Endothelial cell of umbilical vein (primary cell): ENCODE data around the gene ARPIN. TPM values are rescaled to one million over a fixed set of nuclear protein-coding genes. Genes with fewer than 3 reads are reported as not detected.

ENCODE experiments used
- BruUV-seq: library from RNA; stranded (reverse); fragments of 400-500 nt; replicated peaks from 2 replicates; lab custom pipeline; 2021; lab: Mats Ljungman, UMichigan
- CTCF ChIA-PET: fragments of 300-600, 350-600 bp; sonication (Branson Sonifier 250); formaldehyde crosslinking; loops from one replicate; lab custom pipeline; 2021; ENCODE audit warnings: antibody characterized with exemption, inconsistent platforms; lab: Charles Lee
- POLR2A ChIA-PET: fragments of 300-600, 350-600 bp; sonication (Branson Sonifier 250); formaldehyde crosslinking; loops from one replicate; lab custom pipeline; 2021; ENCODE audit warnings: antibody characterized with exemption, inconsistent platforms; lab: Charles Lee
- DNase-seq: peaks from one replicate; pipeline ENCODE4 v3.0.0-alpha.2; 2011; ENCODE audit warnings: low read depth, low spot score
- FAIRE-seq: peaks from 2 replicates; lab custom pipeline; 2011; peaks lifted over from hg19 to GRCh38; lab: Jason Lieb, UNC
- H2AFZ ChIP-seq: 2 replicates; pipeline ENCODE4 v1.6.0; 2012; ENCODE audit warnings: low read depth, low read length, control low read depth, inconsistent platforms
- H3K27ac ChIP-seq: 2 replicates; pipeline ENCODE4 v1.5.1; 2011; ENCODE audit warnings: low read depth, mild to moderate bottlenecking, control low read depth, low read length, moderate library complexity; ENCODE audit not compliant: insufficient read depth
- H3K27me3 ChIP-seq, 2 experiments: 2 replicates each; pipeline versions ENCODE4 v1.6.0 to v1.6.1; 2011; ENCODE audit warnings: low read length in 2 of 2, mixed read lengths in 1 of 2; ENCODE audit not compliant: control insufficient read depth in 2 of 2, insufficient read depth in 2 of 2
- H3K36me3 ChIP-seq, 2 experiments: 2 replicates in 1 of 2; 3 replicates in 1 of 2; pipeline ENCODE4 v1.5.1; 2011; ENCODE audit warnings: low read length in 2 of 2, mild to moderate bottlenecking in 1 of 2, moderate library complexity in 1 of 2; ENCODE audit not compliant: control insufficient read depth in 2 of 2, insufficient read depth in 2 of 2; ENCODE audit errors: extremely low read depth in 1 of 2
- H3K4me1 ChIP-seq: 3 replicates; pipeline ENCODE4 v1.5.1; 2011; ENCODE audit warnings: mild to moderate bottlenecking, low read length; ENCODE audit not compliant: control insufficient read depth, insufficient read depth; ENCODE audit errors: extremely low read depth
- H3K4me2 ChIP-seq: 2 replicates; pipeline ENCODE4 v1.6.1; 2011; ENCODE audit warnings: low read length, control low read depth, mixed read lengths; ENCODE audit not compliant: insufficient read depth
- H3K4me3 ChIP-seq, 3 experiments: fragments of 200-600 bp in 1 of 3; sonication (generic), shearing (Covaris generic) in 1 of 3; replicated peaks in 1 of 3; 2 replicates each; pipeline ENCODE4 v1.5.1; 2011 to 2016; ENCODE audit warnings: control low read depth in 3 of 3, low read length in 3 of 3, mild to moderate bottlenecking in 2 of 3, inconsistent platforms in 1 of 3, low read depth in 1 of 3, moderate library complexity in 1 of 3; ENCODE audit not compliant: insufficient read depth in 1 of 3
- H3K79me2 ChIP-seq: 2 replicates; pipeline ENCODE4 v1.6.0; 2012; ENCODE audit warnings: low read length, inconsistent platforms; ENCODE audit not compliant: control insufficient read depth, insufficient read depth
- H3K9ac ChIP-seq: replicated peaks from 2 replicates; pipeline ENCODE3; 2011; ENCODE audit warnings: low read length, control low read depth; ENCODE audit not compliant: insufficient read depth; ENCODE audit errors: extremely low read depth
- H3K9me1 ChIP-seq: replicated peaks from 3 replicates; pipeline ENCODE4 v1.6.0; 2011; ENCODE audit warnings: mild to moderate bottlenecking, low read length; ENCODE audit not compliant: control insufficient read depth, insufficient read depth; ENCODE audit errors: extremely low read depth
- H3K9me3 ChIP-seq: replicated peaks from 2 replicates; pipeline ENCODE4 v1.5.1; 2012; ENCODE audit warnings: low read length, inconsistent platforms; ENCODE audit not compliant: control insufficient read depth, insufficient read depth
- H4K20me1 ChIP-seq: replicated peaks from 2 replicates; pipeline ENCODE3; 2011; ENCODE audit warnings: mild to moderate bottlenecking, low read length; ENCODE audit not compliant: control insufficient read depth, insufficient read depth; ENCODE audit errors: extremely low read depth
- EZH2 ChIP-seq: IDR thresholded peaks from 2 replicates; pipeline ENCODE4 v1.6.1; 2012; ENCODE audit warnings: borderline replicate concordance, low read depth, mild to moderate bottlenecking, moderate library complexity, low read length, inconsistent platforms; ENCODE audit not compliant: severe bottlenecking
- FOS ChIP-seq: IDR thresholded peaks from 2 replicates; pipeline ENCODE4 v1.6.1; 2011; ENCODE audit warnings: mild to moderate bottlenecking, low read length, moderate library complexity, borderline replicate concordance; ENCODE audit not compliant: insufficient read depth
- GATA2 ChIP-seq: IDR thresholded peaks from 2 replicates; pipeline ENCODE4 v1.7.0; 2011; ENCODE audit warnings: low read depth, mild to moderate bottlenecking, moderate library complexity, mixed read lengths, low read length; ENCODE audit not compliant: insufficient read length, insufficient read depth
- JUN ChIP-seq: IDR thresholded peaks from 2 replicates; pipeline ENCODE4 v1.6.1; 2011; ENCODE audit warnings: borderline replicate concordance, low read depth; ENCODE audit not compliant: insufficient read length, insufficient read depth
- MAX ChIP-seq: IDR thresholded peaks from 2 replicates; pipeline ENCODE4 v1.6.1; 2011; ENCODE audit not compliant: insufficient read depth, insufficient read length
- MYC ChIP-seq: IDR thresholded peaks from one replicate; pipeline ENCODE4 v1.6.1; 2011; ENCODE audit warnings: mild to moderate bottlenecking, low read depth, low read length
- POLR2A ChIP-seq: IDR thresholded peaks from 2 replicates; pipeline ENCODE4 v1.6.1; 2012; ENCODE audit warnings: low read depth, mild to moderate bottlenecking, control low read depth, low read length
- POLR2AphosphoS5 ChIP-seq: IDR thresholded peaks from 2 replicates; pipeline ENCODE4 v1.6.1; 2012; ENCODE audit warnings: low read depth, mild to moderate bottlenecking, control low read depth, low read length, moderate library complexity; ENCODE audit not compliant: insufficient read depth
- dilution Hi-C: fragments of 300-500 bp; cut with MboI; formaldehyde crosslinking; loops from one replicate; pipeline ENCODE4 v1.15.0; 2019; ENCODE audit warnings: low sequenced_read_pairs; ENCODE audit not compliant: extremely low pct_ligation_motif_present
- intact Hi-C: fragments of 100-400 bp; cut with micrococcal nuclease; formaldehyde crosslinking; loops from one replicate; pipeline ENCODE4 v1.10.0; 2022
- polyA plus RNA-seq, 4 experiments: library from polyadenylated mRNA; depleted of rRNA in 3 of 4; stranded (reverse) in 3 of 4; unstranded in 1 of 4; fragments of >200 nt; gene quantifications; 2 replicates each; pipeline versions ENCODE4 v1.2.1 to v1.2.3, GENCODE V29; 2011 to 2012; ENCODE audit warnings: missing spikeins in 1 of 4
- total RNA-seq: library from RNA; stranded (reverse); gene quantifications from 2 replicates; pipeline ENCODE4 v1.2.3, GENCODE V29; 2021
- TF ChIP-seq, protein P1 (sequence below), 2 donors: IDR thresholded peaks; 1 replicate in 1 of 2; 2 replicates in 1 of 2; pipeline ENCODE4 v1.5.1; 2011; ENCODE audit warnings: low read length in 2 of 2, mild to moderate bottlenecking in 2 of 2, moderate library complexity in 2 of 2, control low read depth in 1 of 2, inconsistent platforms in 1 of 2, low read depth in 1 of 2; ENCODE audit not compliant: insufficient read depth in 1 of 2; ENCODE audit errors: extremely low read depth in 1 of 2

The ARPIN gene
- total and polyA plus RNA-seq, 2 donors (not counting 3 experiments of a cell fraction or from before 2014, with no cell fraction given) = 13.0 to 23.3 TPM

DNA sequence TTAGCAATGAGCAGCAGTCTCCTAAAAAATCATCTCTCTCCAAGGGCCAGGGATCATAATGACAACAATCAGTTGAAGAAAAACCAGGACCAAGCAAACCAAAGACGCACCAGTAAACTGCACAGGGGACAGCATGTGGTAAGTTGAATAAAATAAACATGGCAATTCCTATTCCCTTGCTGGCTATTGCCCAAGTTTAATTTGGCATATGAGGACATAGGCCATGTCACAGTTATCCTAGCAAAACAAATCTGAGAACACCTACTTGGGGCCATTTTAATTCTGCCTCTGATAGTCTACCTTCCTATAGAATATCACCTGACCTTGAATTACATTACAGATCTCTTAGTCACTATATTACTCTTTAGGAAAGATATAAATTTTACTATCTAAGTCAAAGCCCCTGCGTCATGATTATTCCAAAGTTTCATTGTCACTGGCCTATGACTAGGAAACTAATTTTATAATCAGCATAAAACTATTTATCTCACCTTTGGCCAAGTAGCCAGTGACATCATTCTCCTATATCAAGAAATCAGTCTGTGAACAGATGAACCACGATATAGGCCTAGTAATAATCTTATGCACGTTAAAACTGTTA is 42.0 kb downstream of the ARPIN start:
- no peaks in the 10 kb centered on the region for H3K27me3 ChIP-seq
- no peaks in the 10 kb centered on the region for H3K9me3 ChIP-seq
- no peaks in the 10 kb centered on the region for H3K4me1 ChIP-seq
- dilution Hi-C loops (loop anchor here (25.0 kb wide), 1 partner anchor 108 kb away; the partner anchor contains the start of gene MESP1), intact Hi-C loops (no loop called here)
- ChIA-PET CTCF (no interaction called here), POLR2A (no interaction called here)
- DNase-seq (no peak), FAIRE-seq (no peak)
- no peak overlapping the region for H3K4me2 ChIP-seq
- no peak overlapping the region for H2AFZ ChIP-seq
- no TSS peak for BruUV-seq
- no peak overlapping the region for H3K27ac ChIP-seq
- no peak overlapping the region for H3K4me3 ChIP-seq
- no peaks in the 10 kb centered on the region for H4K20me1 ChIP-seq
- H3K9ac ChIP-seq = no peak overlapping the region
- peaks cover 0 to 4% of the 10 kb centered on the region in 2 experiments for H3K36me3 ChIP-seq
- H3K79me2 ChIP-seq = no peaks in the 10 kb centered on the region
- no peak for TF ChIP-seq MYC
- no peak for TF ChIP-seq GATA2
- TF ChIP-seq POLR2AphosphoS5 = no peak
- TF ChIP-seq JUN = no peak
- no peak for TF ChIP-seq EZH2
- TF ChIP-seq POLR2A = no peak
- no peak for TF ChIP-seq MAX
- TF ChIP-seq, protein P1, sequence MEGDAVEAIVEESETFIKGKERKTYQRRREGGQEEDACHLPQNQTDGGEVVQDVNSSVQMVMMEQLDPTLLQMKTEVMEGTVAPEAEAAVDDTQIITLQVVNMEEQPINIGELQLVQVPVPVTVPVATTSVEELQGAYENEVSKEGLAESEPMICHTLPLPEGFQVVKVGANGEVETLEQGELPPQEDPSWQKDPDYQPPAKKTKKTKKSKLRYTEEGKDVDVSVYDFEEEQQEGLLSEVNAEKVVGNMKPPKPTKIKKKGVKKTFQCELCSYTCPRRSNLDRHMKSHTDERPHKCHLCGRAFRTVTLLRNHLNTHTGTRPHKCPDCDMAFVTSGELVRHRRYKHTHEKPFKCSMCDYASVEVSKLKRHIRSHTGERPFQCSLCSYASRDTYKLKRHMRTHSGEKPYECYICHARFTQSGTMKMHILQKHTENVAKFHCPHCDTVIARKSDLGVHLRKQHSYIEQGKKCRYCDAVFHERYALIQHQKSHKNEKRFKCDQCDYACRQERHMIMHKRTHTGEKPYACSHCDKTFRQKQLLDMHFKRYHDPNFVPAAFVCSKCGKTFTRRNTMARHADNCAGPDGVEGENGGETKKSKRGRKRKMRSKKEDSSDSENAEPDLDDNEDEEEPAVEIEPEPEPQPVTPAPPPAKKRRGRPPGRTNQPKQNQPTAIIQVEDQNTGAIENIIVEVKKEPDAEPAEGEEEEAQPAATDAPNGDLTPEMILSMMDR (IDR thresholded peaks at IDR 0.05; ENCODE audit: extremely low read depth in 1 of 2, insufficient read depth in 1 of 2, low read depth in 1 of 2, low read length in 2 of 2) = no peak
- TF ChIP-seq FOS = no peak
- no peaks in the 10 kb centered on the region for H3K9me1 ChIP-seq
